ENCODE measurements around the gene AMBRA1.

DNA sequence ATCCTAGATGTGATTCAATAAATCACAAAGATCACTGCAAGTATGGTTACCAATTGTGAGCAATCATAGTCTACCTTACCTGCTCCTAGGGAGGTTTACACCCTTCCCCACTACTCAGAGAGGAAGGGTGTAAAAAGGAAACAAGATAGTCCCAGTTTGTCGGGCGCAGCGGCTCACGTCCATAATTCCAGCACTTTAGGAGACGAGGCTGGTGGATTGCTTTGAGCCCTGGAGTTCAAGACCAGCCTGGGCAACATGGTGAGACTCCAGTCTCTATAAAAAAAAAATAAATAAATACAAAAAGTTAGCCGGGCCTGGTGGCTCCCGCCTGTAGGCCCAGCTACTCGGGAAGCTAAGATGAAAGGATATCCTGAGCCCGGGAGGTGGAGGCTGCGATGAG, 962 bp upstream of the AMBRA1 start:
- TF ChIP-seq CTCF (IDR thresholded peaks at IDR 0.05; ENCODE audit: insufficient read depth, low read length, poor library complexity, severe bottlenecking) (no peak), EZH2phosphoT487 (conservative IDR thresholded peaks at IDR 0.05; ENCODE audit: low read length) (no peak)
